ENCODE results near the gene PCNX3. TPM values are rescaled to one million over a fixed set of nuclear protein-coding genes. Genes with fewer than 3 reads are reported as not detected.

The PCNX3 gene
- total RNA-seq, 2 donors from 2014 or later, result 48.1 to 57.3 TPM

DNA sequence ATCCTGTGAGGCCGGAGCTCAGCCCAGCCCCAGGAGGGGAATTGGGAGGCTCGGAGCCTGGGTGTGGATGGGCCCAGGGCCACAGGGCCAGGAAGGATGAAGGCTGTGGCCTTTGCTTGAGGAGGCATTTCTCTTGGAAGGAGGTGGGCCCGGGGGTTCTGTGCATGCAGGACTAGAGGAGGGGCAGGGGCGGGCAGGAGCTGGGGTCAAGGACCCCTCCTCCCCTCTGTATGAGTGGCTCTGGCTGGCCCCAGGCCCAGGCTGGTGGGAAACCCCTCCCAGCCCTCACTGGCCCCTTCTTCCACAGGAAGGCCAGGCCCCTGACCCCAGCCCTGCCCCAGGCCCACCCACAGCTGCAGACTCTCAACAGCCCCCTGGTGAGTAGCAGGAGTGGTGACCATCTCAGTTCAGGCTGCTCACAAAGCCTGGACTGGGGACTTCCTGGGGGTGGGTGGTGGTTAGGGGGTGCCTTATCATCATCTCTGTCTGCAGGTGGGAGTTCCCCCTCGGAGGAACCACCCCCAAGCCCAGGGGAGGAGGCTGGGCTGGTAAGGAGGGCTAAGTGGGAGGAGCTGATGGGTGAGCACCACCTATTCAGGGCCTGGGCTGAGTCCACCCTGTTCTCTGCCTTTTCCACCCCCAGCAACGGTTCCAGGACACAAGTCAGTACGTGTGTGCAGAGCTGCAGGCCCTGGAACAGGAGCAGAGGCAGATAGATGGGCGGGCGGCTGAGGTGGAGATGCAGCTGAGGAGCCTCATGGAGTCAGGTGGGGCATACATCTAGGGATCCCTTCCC lies 25.9 kb upstream of the PCNX3 start:
- H3K9me3 ChIP-seq (ENCODE audit: control insufficient read depth, low read length), result no peaks in the 10 kb centered on the region
- TF ChIP-seq CTCF (conservative IDR thresholded peaks at IDR 0.05), result no peak
- H3K4me3 ChIP-seq (ENCODE audit: low read length), result no peak overlapping the region
- Mint-ChIP-seq H3K36me3 (ENCODE audit: low read depth) (no peaks in the 10 kb centered on the region), H3K4me1 (peaks cover 2% of the 10 kb centered on the region), H3K27me3 (ENCODE audit: insufficient read depth) (peaks cover 87% of the 10 kb centered on the region), H3K4me3 (no peak overlapping the region), H3K9me3 (no peaks in the 10 kb centered on the region), H3K27ac (no peak overlapping the region)
- H3K9ac ChIP-seq (ENCODE audit: extremely low read depth, low read length, poor library complexity, severe bottlenecking), result no peak overlapping the region
- H3K4me1 ChIP-seq (ENCODE audit: control insufficient read depth, insufficient read depth, low read length), result no peaks in the 10 kb centered on the region
- H3K27me3 ChIP-seq (ENCODE audit: control insufficient read depth, insufficient read depth, low read length, poor library complexity, severe bottlenecking), result peaks cover 51% of the 10 kb centered on the region
- H3K27ac ChIP-seq (ENCODE audit: low read depth, low read length), result no peak overlapping the region
- DNase-seq, result no peak
- WGBS, 2 experiments (ENCODE audit: insufficient coverage in 1 of 2, insufficient read length in 1 of 2), result 67 to 85% methylated on average over 1 to 9 of the region's 9 CpGs
- no peaks in the 10 kb centered on the region for H3K36me3 ChIP-seq (ENCODE audit: control insufficient read depth, insufficient read depth, low read length)

GRCh38 chr11:65590240-65590738 lies 25.3 kb upstream of the PCNX3 start:
- peaks cover 2% of the 10 kb centered on the region for H3K4me1 Mint-ChIP-seq
- no peak for TF ChIP-seq CTCF (conservative IDR thresholded peaks at IDR 0.05)
- no peaks in the 10 kb centered on the region for H3K36me3 Mint-ChIP-seq (ENCODE audit: low read depth)
- Histone ChIP-seq H3K4me1 (ENCODE audit: control insufficient read depth, insufficient read depth, low read length) (no peaks in the 10 kb centered on the region), H3K27ac (ENCODE audit: low read depth, low read length) (no peak overlapping the region), H3K27me3 (ENCODE audit: control insufficient read depth, insufficient read depth, low read length, poor library complexity, severe bottlenecking) (peaks cover 46% of the 10 kb centered on the region), H3K4me3 (ENCODE audit: low read length) (no peak overlapping the region), H3K36me3 (ENCODE audit: control insufficient read depth, insufficient read depth, low read length) (no peaks in the 10 kb centered on the region), H3K9me3 (ENCODE audit: control insufficient read depth, low read length) (no peaks in the 10 kb centered on the region), H3K9ac (ENCODE audit: extremely low read depth, low read length, poor library complexity, severe bottlenecking) (no peak overlapping the region)
- WGBS, 2 experiments (ENCODE audit: insufficient coverage in 1 of 2, insufficient read length in 1 of 2), result 90 to 100% methylated on average over 5 to 8 of the region's 8 CpGs
- no peak overlapping the region for H3K27ac Mint-ChIP-seq
- H3K4me3 Mint-ChIP-seq, result no peak overlapping the region
- H3K27me3 Mint-ChIP-seq (ENCODE audit: insufficient read depth), result peaks cover 87% of the 10 kb centered on the region
- no peak for DNase-seq
- no peaks in the 10 kb centered on the region for H3K9me3 Mint-ChIP-seq

- H3K27ac Mint-ChIP-seq, result no peak overlapping the region
- no peaks in the 10 kb centered on the region for H3K36me3 Mint-ChIP-seq (ENCODE audit: low read depth)
- DNase-seq, result peak; percentile 94
- no peaks in the 10 kb centered on the region for H3K9me3 Mint-ChIP-seq
- Histone ChIP-seq H3K36me3 (ENCODE audit: control insufficient read depth, insufficient read depth, low read length) (no peaks in the 10 kb centered on the region), H3K9me3 (ENCODE audit: control insufficient read depth, low read length) (no peaks in the 10 kb centered on the region), H3K4me3 (ENCODE audit: low read length) (peak overlapping the region; percentile 72), H3K9ac (ENCODE audit: extremely low read depth, low read length, poor library complexity, severe bottlenecking) (no peak overlapping the region), H3K4me1 (ENCODE audit: control insufficient read depth, insufficient read depth, low read length) (no peaks in the 10 kb centered on the region), H3K27me3 (ENCODE audit: control insufficient read depth, insufficient read depth, low read length, poor library complexity, severe bottlenecking) (peaks cover 33% of the 10 kb centered on the region), H3K27ac (ENCODE audit: low read depth, low read length) (no peak overlapping the region)
- peak overlapping the region; percentile 40 for H3K4me3 Mint-ChIP-seq
- WGBS, 2 experiments (ENCODE audit: insufficient coverage in 1 of 2, insufficient read length in 1 of 2), result 6 to 8% methylated on average over 54 to 106 of the region's 106 CpGs
- peak; percentile 60 for TF ChIP-seq CTCF (conservative IDR thresholded peaks at IDR 0.05)
- peaks cover 70% of the 10 kb centered on the region for H3K27me3 Mint-ChIP-seq (ENCODE audit: insufficient read depth)
- H3K4me1 Mint-ChIP-seq, result peaks cover 2% of the 10 kb centered on the region
These were observed 23.4 kb upstream of the PCNX3 start for GRCh38 chr11:65591939-65592857.

Data from endodermal cell (in vitro differentiated cells).